ENCODE measurements around the gene ECE1. TPM values are rescaled to one million over a fixed set of nuclear protein-coding genes. Genes with fewer than 3 reads are reported as not detected.
"Not testable (repeated sequence)": the region's sequence is repeated elsewhere in the genome, so short reads cannot be mapped to it uniquely, and the experiment has no call there.

The ECE1 gene
- total RNA-seq, 1 donor from 2014 or later, result 93.1 TPM

GRCh38 chr1:21232044-21232443 lies 58.2 kb downstream of the ECE1 start:
- peak; percentile 63 to 72 for DNase-seq (ENCODE audit: low read depth in 2 of 2)

DNA sequence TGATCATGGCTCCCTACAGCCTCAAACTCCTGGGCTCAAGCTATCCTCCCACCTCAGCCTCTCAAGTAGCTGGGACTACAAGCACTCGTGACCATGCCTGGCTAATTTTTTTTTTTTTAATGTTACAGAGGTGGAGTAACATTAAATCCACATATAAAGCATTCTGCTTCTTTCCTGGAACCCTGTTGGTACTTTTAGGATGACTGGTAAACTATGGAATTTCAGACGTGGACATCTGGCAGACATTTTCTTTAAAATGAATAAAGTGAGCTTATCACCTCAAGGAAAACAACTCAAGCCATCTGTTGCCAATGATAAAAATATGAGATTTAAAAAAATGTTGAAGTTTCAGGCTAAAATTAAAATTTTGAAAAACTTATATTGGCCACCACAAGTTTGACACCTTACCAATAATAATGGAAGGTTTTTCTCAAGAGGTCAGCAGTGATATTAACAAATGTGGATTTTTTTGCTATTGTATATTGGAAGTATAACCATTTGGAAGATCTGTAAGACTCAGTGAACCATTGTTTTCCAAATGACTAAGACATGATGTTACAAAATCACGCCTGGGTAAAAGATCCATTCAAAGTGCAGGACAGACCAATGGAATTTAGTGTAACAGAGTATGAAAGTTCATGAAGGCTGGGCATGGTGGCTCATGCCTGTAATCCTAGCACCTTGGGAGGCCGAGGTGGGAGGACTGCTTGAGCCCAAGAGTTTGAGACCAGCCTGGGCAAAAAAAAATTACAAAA lies 60.8 kb downstream of the ECE1 start:
- no peak for DNase-seq (ENCODE audit: low read depth in 2 of 2)

GRCh38 chr1:21228224-21228623 lies 62.0 kb downstream of the ECE1 start:
- not testable (repeated sequence) for DNase-seq (ENCODE audit: low read depth in 2 of 2)

DNA sequence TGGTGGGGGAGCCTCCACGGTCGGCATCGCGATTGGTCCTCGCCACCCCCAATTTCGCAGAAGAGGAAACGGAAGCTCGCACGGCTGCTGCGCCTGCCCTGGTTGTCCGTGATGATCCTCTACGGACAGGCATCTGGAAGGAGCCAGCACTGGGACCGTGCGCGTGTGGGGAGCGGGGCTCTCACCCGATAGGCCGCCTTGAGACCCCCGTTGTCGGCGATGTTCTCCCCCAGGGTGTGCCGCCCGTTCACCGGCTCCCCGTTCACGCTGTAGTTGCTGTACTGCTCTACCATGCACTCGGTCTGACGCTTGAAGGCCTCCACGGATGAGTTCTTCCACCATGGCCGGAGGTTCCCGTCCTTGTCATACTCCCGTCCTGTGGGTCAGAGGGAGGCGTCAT lies 65.2 kb downstream of the ECE1 start:
- DNase-seq (ENCODE audit: low read depth in 2 of 2), result no peak

DNA sequence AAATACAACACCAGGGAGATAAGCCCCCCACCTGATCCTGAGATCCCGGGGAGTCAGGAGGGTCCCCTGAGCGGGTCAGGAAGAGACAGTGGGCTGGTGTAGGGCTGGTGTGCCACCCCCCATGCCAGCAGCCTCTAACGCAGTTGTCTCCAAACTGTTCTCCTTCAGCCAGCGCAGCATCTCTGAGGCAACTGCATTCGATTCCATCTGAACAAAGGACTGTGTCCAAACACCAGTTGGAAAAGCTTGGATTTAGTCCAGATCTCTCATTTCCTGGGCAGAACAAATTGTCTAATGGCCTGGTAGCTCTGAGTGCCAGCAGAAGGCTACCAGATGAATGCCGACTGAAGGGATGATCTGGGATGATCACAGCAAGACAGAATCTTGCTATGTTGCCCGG lies 69.4 kb downstream of the ECE1 start:
- DNase-seq (ENCODE audit: low read depth in 2 of 2), result peak; percentile 44 to 70

- DNase-seq (ENCODE audit: low read depth in 2 of 2), result no peak
These were observed 70.6 kb downstream of the ECE1 start for GRCh38 chr1:21219674-21220073.

DNA sequence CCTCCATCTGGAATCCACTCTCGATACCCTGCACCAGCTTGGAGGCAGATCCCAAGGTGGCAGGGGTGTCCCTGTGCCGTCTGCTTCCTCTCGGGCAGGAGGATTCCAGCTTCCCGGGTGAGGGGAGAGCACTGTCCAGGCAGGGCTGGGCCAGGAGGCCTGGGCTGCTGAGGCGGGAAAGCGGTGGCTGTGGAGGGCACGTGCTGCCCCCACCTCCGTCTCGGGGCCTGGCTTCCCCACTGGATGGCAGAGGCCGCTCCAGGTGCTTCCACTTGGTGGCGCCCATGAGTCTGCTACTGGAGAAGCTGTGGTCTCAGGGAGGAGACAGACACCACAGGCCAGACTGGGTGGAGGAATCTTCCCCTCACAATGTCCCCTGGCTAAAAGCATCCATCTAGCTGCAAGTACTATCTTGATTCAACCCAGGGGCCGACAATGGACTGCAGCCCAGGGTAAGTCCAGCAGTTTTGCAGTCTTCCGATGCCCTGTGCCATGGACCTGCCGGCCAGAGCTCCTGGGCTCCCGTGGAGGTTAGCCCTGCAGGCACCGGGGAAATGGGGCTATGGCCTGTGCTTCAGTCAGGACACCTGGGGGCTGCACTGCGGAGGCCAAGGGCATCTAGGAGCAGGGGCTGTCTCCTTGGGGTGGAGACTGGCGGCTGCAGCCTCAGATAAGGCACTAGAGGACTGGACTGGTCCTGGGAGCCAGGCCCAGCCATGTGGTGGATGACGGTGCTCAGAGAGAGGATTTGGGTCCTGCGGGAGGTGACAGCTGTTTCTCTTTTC lies 72.3 kb downstream of the ECE1 start:
- peak; percentile 41 to 50 for DNase-seq (ENCODE audit: low read depth in 2 of 2)

GRCh38 chr1:21216835-21217811 lies 73.1 kb downstream of the ECE1 start:
- peak; percentile 59 to 69 for DNase-seq (ENCODE audit: low read depth in 2 of 2)

DNA sequence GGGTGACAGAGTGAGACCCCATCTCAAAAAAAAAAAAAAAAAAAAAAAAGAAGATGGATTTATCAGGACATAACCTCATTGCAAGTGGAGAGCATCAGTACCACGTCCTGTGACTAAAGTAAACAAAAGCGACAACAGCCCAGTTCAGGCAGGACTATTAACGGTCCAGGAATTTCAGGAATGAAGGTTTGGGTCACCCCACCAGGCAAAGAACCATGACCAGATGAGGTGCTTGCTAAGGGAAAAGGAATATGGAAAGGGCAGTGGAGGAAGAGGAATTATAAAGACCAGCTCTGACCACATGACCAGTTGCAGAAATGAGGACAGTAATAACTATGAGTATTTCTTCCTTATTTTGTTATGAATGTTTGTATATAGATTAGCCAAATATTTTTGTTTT lies 78.1 kb downstream of the ECE1 start:
- no peak for DNase-seq (ENCODE audit: low read depth in 2 of 2)

GRCh38 chr1:21208137-21208700 lies 82.0 kb downstream of the ECE1 start:
- DNase-seq (ENCODE audit: low read depth in 2 of 2), result not testable (repeated sequence)

GRCh38 chr1:21206117-21206516 lies 84.1 kb downstream of the ECE1 start:
- DNase-seq (ENCODE audit: low read depth in 2 of 2), result no peak

- no peak for DNase-seq (ENCODE audit: low read depth in 2 of 2)
These were observed 84.8 kb downstream of the ECE1 start for GRCh38 chr1:21205416-21205815.

DNA sequence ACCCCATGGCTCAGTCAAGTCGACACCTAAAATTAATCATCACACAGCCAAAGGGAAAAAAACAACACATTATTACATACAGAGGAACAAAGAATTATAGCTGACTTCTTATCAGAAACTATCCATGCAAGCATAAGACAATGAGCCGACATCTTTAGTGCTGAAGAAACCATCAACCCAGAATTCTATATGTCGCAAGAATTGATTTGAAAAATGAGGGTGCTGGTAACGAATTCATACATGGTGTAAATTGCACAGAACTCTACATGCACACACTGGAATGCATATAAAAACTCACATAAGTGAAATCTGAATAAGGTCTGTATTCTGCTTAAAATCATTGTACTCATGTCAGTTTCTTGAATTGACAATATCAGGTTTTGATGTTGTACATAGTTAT lies 88.6 kb downstream of the ECE1 start:
- no peak for DNase-seq (ENCODE audit: low read depth in 2 of 2)

GRCh38 chr1:21201238-21201637 lies 89.0 kb downstream of the ECE1 start:
- not testable (repeated sequence) for DNase-seq (ENCODE audit: low read depth in 2 of 2)

DNA sequence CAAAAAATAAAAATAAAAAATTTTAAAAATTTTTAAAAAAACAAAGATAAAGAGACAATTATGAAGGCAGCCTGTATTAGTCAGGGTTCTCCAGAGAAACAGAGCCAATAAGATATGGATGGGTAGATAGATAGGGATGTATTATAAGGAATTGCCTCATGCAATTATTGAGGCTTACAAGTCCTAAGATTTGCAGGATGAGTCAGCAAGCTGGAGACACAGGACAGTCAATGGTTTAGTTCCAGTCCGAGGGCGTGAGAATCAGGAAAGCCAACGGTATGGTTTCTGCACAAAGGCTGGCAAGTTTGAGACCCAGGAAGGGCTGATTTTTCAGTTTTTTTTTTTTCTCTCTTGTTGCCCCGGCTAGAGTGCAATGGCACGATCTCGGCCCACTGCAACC lies 89.5 kb downstream of the ECE1 start:
- DNase-seq (ENCODE audit: low read depth in 2 of 2), result no peak

- no peak for DNase-seq (ENCODE audit: low read depth in 2 of 2)
These were observed 91.3 kb downstream of the ECE1 start for GRCh38 chr1:21198929-21199328.

GRCh38 chr1:21192871-21193270 lies 97.4 kb downstream of the ECE1 start:
- peak in 1 of 2 donors; percentile 20 for DNase-seq (ENCODE audit: low read depth in 2 of 2)

- peak; percentile 63 to 64 for DNase-seq (ENCODE audit: low read depth in 2 of 2)
These were observed 98.0 kb downstream of the ECE1 start for GRCh38 chr1:21192284-21192683.

- DNase-seq (ENCODE audit: low read depth in 2 of 2), result not testable (repeated sequence)
These were observed 99.5 kb downstream of the ECE1 start for GRCh38 chr1:21190771-21191170.

- peak; percentile 52 to 63 for DNase-seq (ENCODE audit: low read depth in 2 of 2)
These were observed 100.3 kb downstream of the ECE1 start for GRCh38 chr1:21189906-21190500.

GRCh38 chr1:21189421-21189820 lies 100.8 kb downstream of the ECE1 start:
- DNase-seq (ENCODE audit: low read depth in 2 of 2), result no peak

Measured in lung microvascular endothelial cell (primary cell).